Neutrophil (primary cell): ENCODE data around the gene PDE4A.
"Not testable (repeated sequence)": the region's sequence is repeated elsewhere in the genome, so short reads cannot be mapped to it uniquely, and the experiment has no call there.

ENCODE experiments used
- H3K27ac ChIP-seq: fragments of 200-600 bp; sonication (generic); 2 replicates; pipeline ENCODE4 v1.5.1; 2016; ENCODE audit warnings: mild to moderate bottlenecking, moderate library complexity
- H3K27me3 ChIP-seq: fragments of 200-600 bp; sonication (generic); 2 replicates; pipeline ENCODE4 v1.6.0; 2016; ENCODE audit warnings: mild to moderate bottlenecking
- H3K36me3 ChIP-seq: fragments of 200-600 bp; sonication (generic); 2 replicates; pipeline ENCODE4 v1.5.1; 2017
- H3K4me1 ChIP-seq, 2 experiments: fragments of 200-600 bp in 1 of 2; sonication (generic) in 1 of 2; 1 replicate in 1 of 2; 2 replicates in 1 of 2; pipeline versions ENCODE4 v1.5.1 to v1.6.1; 2013 to 2016; ENCODE audit warnings: low read depth in 1 of 2, low read length in 1 of 2, mild to moderate bottlenecking in 1 of 2, moderate library complexity in 1 of 2; ENCODE audit not compliant: control insufficient read depth in 1 of 2, insufficient read depth in 1 of 2
- H3K4me3 ChIP-seq, 2 experiments: fragments of 200-600 bp in 1 of 2; sonication (generic) in 1 of 2; 1 replicate in 1 of 2; 2 replicates in 1 of 2; pipeline ENCODE4 v1.5.1; 2013 to 2016; ENCODE audit warnings: low read depth in 1 of 2, low read length in 1 of 2, mild to moderate bottlenecking in 1 of 2, moderate library complexity in 1 of 2
- H3K9me3 ChIP-seq: fragments of 200-600 bp; sonication (generic); 2 replicates; pipeline ENCODE4 v1.5.1; 2016
- CTCF ChIP-seq: fragments of 200-600 bp; sonication (generic); IDR thresholded peaks from 2 replicates; pipeline ENCODE4 v1.5.1; 2016; ENCODE audit warnings: antibody characterized with exemption

Gene PDE4A

GRCh38 chr19:10380313-10381102, 39.8 kb upstream of the PDE4A start, which contains the start of gene TYK2:
TYK2 (minus strand) TSS chr19:10380572; CDS start chr19:10378406, 2,166 bp downstream.
- Histone ChIP-seq H3K9me3 (no peaks in the 10 kb centered on the region), H3K27ac (peak within 1 kb of the TSS; percentile 95), H3K4me3 (peak within 1 kb of the TSS; percentile 91 to 98), H3K4me1 (peaks cover 22 to 28% of the 10 kb centered on the region in 2 experiments), H3K36me3 (peaks cover 30% of the 10 kb centered on the region), H3K27me3 (no peaks in the 10 kb centered on the region)
- peak; percentile 5 for TF ChIP-seq CTCF

- H3K27me3 ChIP-seq, H3K4me3 ChIP-seq, H3K9me3 ChIP-seq, H3K36me3 ChIP-seq, H3K27ac ChIP-seq: not testable (repeated sequence)
- H3K4me1 ChIP-seq = peaks cover 22 to 27% of the 10 kb centered on the region in 2 experiments
These were observed 37.2 kb upstream of the PDE4A start for GRCh38 chr19:10383223-10383499.

- Histone ChIP-seq H3K4me3 (no peak overlapping the region), H3K27me3 (no peaks in the 10 kb centered on the region), H3K4me1 (peaks cover 19 to 20% of the 10 kb centered on the region in 2 experiments), H3K36me3 (no peaks in the 10 kb centered on the region), H3K27ac (no peak overlapping the region), H3K9me3 (no peaks in the 10 kb centered on the region)
- no peak for TF ChIP-seq CTCF
These were observed 35.8 kb upstream of the PDE4A start for GRCh38 chr19:10384580-10384979.

- H3K27me3 ChIP-seq = no peaks in the 10 kb centered on the region
- peak overlapping the region; percentile 33 for H3K27ac ChIP-seq
- TF ChIP-seq CTCF = peak; percentile 95
- H3K4me3 ChIP-seq = no peak overlapping the region
- peaks cover 33% of the 10 kb centered on the region for H3K36me3 ChIP-seq
- peaks cover 0 to 6% of the 10 kb centered on the region in 2 experiments for H3K4me1 ChIP-seq
- no peaks in the 10 kb centered on the region for H3K9me3 ChIP-seq
These were observed 31.4 kb upstream of the PDE4A start for GRCh38 chr19:10388957-10389356.

GRCh38 chr19:10389863-10390262, 30.5 kb upstream of the PDE4A start:
- H3K27ac ChIP-seq = peak overlapping the region; percentile 27
- peaks cover 0 to 6% of the 10 kb centered on the region in 2 experiments for H3K4me1 ChIP-seq
- H3K27me3 ChIP-seq = no peaks in the 10 kb centered on the region
- no peaks in the 10 kb centered on the region for H3K9me3 ChIP-seq
- TF ChIP-seq CTCF = no peak
- H3K4me3 ChIP-seq = no peak overlapping the region
- H3K36me3 ChIP-seq = peaks cover 42% of the 10 kb centered on the region

GRCh38 chr19:10390652-10391286, 29.6 kb upstream of the PDE4A start:
- peak; percentile 78 for TF ChIP-seq CTCF
- Histone ChIP-seq H3K4me1 (peaks cover 0 to 6% of the 10 kb centered on the region in 2 experiments), H3K9me3 (no peaks in the 10 kb centered on the region), H3K36me3 (peaks cover 51% of the 10 kb centered on the region), H3K27ac (no peak overlapping the region), H3K27me3 (no peaks in the 10 kb centered on the region), H3K4me3 (no peak overlapping the region)
